ENCODE data around the gene ARHGAP19.

ARHGAP19 gene

DNA sequence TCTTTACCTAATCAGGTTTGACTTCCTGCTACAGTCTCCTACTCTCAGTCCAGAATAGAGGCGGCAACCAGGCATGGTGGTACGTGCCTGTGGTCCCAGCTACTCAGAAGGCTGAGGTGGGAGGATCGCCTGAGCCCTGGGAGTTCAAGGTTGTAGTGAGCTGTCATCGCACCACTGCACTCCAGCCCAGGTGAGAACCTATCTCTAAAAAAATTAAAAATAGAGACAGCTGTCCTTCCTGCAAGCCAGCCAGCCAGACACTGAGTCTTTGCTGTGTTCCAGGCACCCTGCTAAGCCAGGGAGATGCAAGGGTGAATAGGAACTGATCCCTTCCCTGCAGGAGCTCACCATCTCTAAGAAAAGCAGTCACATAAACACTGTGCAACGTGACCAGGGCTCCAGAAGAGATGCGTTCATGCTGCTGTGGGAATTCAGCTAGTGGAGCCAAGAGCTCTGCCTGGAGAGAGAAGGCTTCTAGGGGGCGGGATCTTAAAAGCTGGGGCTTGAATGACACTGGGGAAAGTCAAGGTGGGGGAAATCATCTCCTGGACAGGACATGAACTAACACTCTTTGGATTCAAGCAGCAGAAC lies 84.6 kb downstream of the ARHGAP19 start:
- Histone ChIP-seq H3K27me3 (ENCODE audit: insufficient read depth, low read length) (peaks cover 45% of the 10 kb centered on the region), H3K36me3 (ENCODE audit: insufficient read depth, low read length) (no peaks in the 10 kb centered on the region), H3K27ac (ENCODE audit: low read depth, low read length) (no peak overlapping the region), H3K4me3 (ENCODE audit: low read depth, low read length) (no peak overlapping the region), H3K4me1 (ENCODE audit: control insufficient read depth, insufficient read depth, low read length, unreplicated experiment) (no peaks in the 10 kb centered on the region), H3K79me2 (ENCODE audit: control insufficient read depth, insufficient read depth, low read length, unreplicated experiment) (no peaks in the 10 kb centered on the region), H2AFZ (ENCODE audit: low read length, unreplicated experiment) (no peak overlapping the region)

DNA sequence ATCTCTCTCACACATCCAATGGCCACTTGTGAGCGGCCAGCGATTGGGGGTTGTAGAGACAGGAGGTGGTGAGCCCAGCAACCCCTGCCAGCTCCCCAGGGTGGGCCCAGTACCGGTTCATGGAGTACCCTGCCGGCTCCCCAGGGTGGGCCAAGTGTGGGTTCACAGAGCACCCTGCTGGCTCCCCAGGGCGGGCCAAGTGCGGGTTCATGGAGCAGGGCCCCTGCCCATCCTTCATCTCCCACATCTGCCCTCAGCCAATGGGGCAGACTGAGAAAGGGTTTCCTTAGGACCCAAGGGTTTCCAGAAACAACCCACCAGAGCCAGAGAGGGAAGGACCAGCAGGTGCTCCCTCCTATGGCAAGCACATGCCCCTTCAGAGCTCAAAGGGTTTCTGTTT lies 85.3 kb downstream of the ARHGAP19 start:
- H3K79me2 ChIP-seq (ENCODE audit: control insufficient read depth, insufficient read depth, low read length, unreplicated experiment) = no peaks in the 10 kb centered on the region
- no peak overlapping the region for H2AFZ ChIP-seq (ENCODE audit: low read length, unreplicated experiment)
- no peak overlapping the region for H3K4me3 ChIP-seq (ENCODE audit: low read depth, low read length)
- H3K4me1 ChIP-seq (ENCODE audit: control insufficient read depth, insufficient read depth, low read length, unreplicated experiment) = no peaks in the 10 kb centered on the region
- H3K27me3 ChIP-seq (ENCODE audit: insufficient read depth, low read length) = peaks cover 48% of the 10 kb centered on the region
- H3K27ac ChIP-seq (ENCODE audit: low read depth, low read length) = no peak overlapping the region
- H3K36me3 ChIP-seq (ENCODE audit: insufficient read depth, low read length) = no peaks in the 10 kb centered on the region

DNA sequence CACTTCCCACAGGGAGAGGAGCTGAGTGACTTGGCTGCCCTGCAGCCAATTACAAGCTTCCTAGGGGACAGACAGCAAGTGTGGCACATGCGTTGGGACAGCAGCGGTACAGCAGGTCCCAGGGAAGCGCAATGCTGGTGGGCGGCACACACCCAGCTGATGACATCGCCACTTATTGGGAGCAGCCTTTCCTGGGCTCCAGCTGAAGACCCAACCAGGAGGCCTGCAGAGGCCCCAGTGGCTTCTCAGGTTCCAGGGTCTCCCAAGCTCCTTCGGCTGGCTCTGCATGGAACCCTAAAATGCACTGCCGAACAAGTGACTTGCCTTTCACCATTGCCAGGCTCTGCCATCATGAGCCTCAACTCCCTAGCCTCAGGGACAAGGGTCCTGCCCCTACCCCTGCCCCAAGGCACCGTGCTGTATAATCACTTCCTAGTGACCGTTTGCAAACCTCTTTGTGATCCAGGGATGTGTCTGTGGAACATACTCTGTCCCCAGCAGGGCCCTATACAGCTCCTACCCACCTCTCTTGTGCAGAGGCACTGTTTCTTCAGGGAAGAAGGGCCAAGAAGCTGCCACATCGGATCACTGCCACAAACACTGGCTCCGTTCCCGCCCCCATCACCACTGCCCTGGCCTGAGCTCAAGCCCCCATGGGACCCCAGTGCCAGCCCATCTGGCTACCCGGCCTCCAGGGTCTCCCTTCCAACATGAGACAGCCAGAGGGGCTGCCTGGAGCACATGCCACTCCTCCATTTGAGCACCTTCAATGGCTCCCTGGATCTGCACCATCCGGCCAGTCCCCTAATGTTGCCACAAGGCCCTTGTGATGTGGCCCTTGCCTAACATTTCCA lies 87.4 kb downstream of the ARHGAP19 start:
- H3K27ac ChIP-seq (ENCODE audit: low read depth, low read length) = no peak overlapping the region
- H2AFZ ChIP-seq (ENCODE audit: low read length, unreplicated experiment) = no peak overlapping the region
- H3K27me3 ChIP-seq (ENCODE audit: insufficient read depth, low read length) = peaks cover 48% of the 10 kb centered on the region
- H3K4me3 ChIP-seq (ENCODE audit: low read depth, low read length) = no peak overlapping the region
- H3K36me3 ChIP-seq (ENCODE audit: insufficient read depth, low read length) = no peaks in the 10 kb centered on the region
- no peaks in the 10 kb centered on the region for H3K4me1 ChIP-seq (ENCODE audit: control insufficient read depth, insufficient read depth, low read length, unreplicated experiment)
- H3K79me2 ChIP-seq (ENCODE audit: control insufficient read depth, insufficient read depth, low read length, unreplicated experiment) = no peaks in the 10 kb centered on the region

DNA sequence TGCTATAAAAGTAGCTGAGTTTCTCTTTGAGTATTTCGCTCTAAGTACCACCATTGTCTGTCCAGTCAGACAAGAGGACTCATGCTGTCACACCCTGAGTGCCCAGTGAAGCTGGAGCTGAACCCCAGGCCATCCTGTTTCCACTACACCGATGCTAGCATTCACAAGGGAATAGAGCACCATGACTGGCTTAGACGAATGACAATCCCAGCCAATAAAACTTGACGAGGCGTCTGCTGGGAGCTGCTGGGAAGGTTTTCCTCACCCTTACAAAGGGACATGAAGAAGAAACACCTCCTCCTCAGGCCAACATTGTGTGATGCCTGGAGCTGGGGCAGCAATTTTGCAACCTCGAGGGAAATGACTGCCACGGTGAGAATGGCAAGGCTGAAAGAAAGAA lies 89.2 kb downstream of the ARHGAP19 start:
- Histone ChIP-seq H3K4me1 (ENCODE audit: control insufficient read depth, insufficient read depth, low read length, unreplicated experiment) (no peaks in the 10 kb centered on the region), H3K36me3 (ENCODE audit: insufficient read depth, low read length) (no peaks in the 10 kb centered on the region)

DNA sequence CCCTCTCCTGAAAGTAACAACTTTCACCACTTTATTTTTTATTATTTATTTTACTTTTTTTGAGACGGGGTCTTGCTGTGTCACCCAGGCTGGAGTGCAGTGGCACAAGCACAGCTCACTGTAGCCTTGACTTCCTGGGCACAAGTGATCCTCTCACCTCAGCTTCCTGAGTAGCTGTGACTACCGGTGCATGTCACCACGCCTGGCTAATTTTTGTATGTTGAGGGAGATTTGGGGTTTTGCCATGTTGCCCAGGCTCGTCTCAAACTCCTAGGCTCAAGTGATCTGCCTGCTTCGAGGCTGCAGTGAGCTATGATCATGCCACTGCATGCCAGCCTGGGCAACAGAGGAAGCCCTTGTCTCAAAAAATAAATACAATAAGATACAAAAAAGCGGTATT lies 91.8 kb downstream of the ARHGAP19 start:
- Histone ChIP-seq H3K79me2 (ENCODE audit: control insufficient read depth, insufficient read depth, low read length, unreplicated experiment) (no peaks in the 10 kb centered on the region), H3K27ac (ENCODE audit: low read depth, low read length) (no peak overlapping the region), H3K27me3 (ENCODE audit: insufficient read depth, low read length) (peaks cover 55% of the 10 kb centered on the region), H3K4me1 (ENCODE audit: control insufficient read depth, insufficient read depth, low read length, unreplicated experiment) (no peaks in the 10 kb centered on the region), H3K4me3 (ENCODE audit: low read depth, low read length) (no peak overlapping the region), H2AFZ (ENCODE audit: low read length, unreplicated experiment) (no peak overlapping the region), H3K36me3 (ENCODE audit: insufficient read depth, low read length) (no peaks in the 10 kb centered on the region)

More for the DNA sequence above, 89.2 kb downstream of the ARHGAP19 start:
- Histone ChIP-seq H3K79me2 (ENCODE audit: control insufficient read depth, insufficient read depth, low read length, unreplicated experiment) (no peaks in the 10 kb centered on the region), H3K27me3 (ENCODE audit: insufficient read depth, low read length) (peaks cover 54% of the 10 kb centered on the region), H3K27ac (ENCODE audit: low read depth, low read length) (no peak overlapping the region), H2AFZ (ENCODE audit: low read length, unreplicated experiment) (no peak overlapping the region), H3K4me3 (ENCODE audit: low read depth, low read length) (no peak overlapping the region)

DNA sequence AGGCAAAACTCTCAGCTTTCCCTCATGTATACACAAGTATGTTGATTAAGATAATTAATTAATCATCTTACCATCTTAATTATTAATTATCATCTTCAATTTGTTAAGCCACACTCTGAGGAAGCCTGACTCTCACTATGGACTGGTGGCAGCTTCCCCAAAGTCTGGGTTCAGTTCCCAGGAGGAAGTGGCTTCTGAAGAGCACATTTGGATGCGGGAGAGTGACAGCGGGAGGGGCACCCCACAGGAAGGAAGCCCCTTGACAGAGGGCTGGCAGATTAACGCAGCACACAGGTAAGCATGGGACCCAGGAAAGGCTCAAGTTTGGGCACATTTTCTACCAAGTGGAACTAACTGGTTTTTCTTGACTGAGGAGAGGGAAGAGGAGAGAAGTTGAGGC lies 93.3 kb downstream of the ARHGAP19 start:
- no peak overlapping the region for H3K4me3 ChIP-seq (ENCODE audit: low read depth, low read length)
- no peak overlapping the region for H2AFZ ChIP-seq (ENCODE audit: low read length, unreplicated experiment)
- H3K27ac ChIP-seq (ENCODE audit: low read depth, low read length) = no peak overlapping the region

DNA sequence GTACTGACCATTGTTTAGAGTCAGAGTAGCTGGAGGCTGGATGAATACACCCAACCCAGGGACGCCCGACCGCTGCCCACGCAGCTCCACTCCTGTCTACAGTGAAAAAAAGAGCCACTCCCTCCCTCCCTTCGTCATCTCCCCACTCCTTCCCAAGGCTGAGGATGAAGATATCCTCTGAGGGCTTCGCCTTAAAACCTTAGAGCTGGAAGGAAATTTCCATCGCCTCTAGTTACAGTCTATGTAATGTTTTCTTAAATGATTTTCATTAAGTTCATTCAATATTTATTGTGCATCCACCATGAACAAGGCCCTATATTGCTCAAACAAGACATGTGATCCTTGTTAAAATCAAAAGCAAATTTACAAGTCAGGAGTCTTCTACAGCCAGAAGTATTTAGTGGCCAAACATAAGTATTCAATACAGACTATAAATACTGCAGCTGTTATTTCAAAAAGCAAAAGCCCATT lies 95.4 kb downstream of the ARHGAP19 start:
- Histone ChIP-seq H3K27ac (ENCODE audit: low read depth, low read length) (no peak overlapping the region), H3K79me2 (ENCODE audit: control insufficient read depth, insufficient read depth, low read length, unreplicated experiment) (no peaks in the 10 kb centered on the region), H2AFZ (ENCODE audit: low read length, unreplicated experiment) (no peak overlapping the region), H3K36me3 (ENCODE audit: insufficient read depth, low read length) (no peaks in the 10 kb centered on the region), H3K4me1 (ENCODE audit: control insufficient read depth, insufficient read depth, low read length, unreplicated experiment) (no peaks in the 10 kb centered on the region), H3K27me3 (ENCODE audit: insufficient read depth, low read length) (peaks cover 55% of the 10 kb centered on the region), H3K4me3 (ENCODE audit: low read depth, low read length) (no peak overlapping the region)

More for the DNA sequence above, 93.3 kb downstream of the ARHGAP19 start:
- Histone ChIP-seq H3K36me3 (ENCODE audit: insufficient read depth, low read length) (no peaks in the 10 kb centered on the region), H3K27me3 (ENCODE audit: insufficient read depth, low read length) (peaks cover 56% of the 10 kb centered on the region), H3K79me2 (ENCODE audit: control insufficient read depth, insufficient read depth, low read length, unreplicated experiment) (no peaks in the 10 kb centered on the region), H3K4me1 (ENCODE audit: control insufficient read depth, insufficient read depth, low read length, unreplicated experiment) (no peaks in the 10 kb centered on the region)

DNA sequence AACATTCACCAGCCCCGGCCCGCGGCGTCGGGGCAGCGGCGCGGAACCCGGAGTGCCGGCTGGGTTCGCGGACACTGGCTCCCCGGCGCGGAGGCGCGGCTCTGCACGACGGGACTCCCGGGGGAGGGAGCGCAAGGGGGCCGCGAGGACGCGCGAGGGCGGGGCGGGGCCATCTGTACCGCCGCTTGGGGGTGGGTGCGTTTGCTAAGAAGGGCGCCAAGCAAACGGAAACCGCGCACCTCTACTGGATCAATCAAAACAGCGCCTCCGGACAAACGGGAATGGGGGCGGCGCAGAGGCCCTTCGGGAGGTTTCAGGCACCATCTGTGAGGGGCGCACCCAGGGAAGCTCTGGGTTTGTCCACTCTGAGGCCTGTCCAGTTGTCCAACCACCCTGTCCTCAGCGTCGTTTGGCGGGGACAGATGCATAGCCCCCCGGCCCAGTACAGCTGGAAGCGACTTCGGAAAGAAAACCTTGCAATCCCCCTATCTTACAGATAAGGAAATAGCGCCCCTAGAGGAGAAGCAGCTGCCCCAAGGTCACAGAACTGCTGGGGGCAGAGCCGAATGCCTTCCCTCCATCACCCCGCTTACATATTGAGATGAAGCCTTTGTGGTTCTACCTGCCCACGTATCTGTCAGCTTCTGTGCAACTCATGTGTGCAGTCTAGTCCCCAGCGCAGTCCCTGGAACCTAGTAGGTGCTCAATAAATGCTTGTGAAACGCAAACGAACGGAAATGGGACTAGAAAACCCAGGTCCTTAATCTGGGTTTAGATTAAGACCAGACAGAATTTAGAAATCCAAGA lies 96.0 kb downstream of the ARHGAP19 start:
- peak overlapping the region; percentile 55 for H2AFZ ChIP-seq (ENCODE audit: low read length, unreplicated experiment)

DNA sequence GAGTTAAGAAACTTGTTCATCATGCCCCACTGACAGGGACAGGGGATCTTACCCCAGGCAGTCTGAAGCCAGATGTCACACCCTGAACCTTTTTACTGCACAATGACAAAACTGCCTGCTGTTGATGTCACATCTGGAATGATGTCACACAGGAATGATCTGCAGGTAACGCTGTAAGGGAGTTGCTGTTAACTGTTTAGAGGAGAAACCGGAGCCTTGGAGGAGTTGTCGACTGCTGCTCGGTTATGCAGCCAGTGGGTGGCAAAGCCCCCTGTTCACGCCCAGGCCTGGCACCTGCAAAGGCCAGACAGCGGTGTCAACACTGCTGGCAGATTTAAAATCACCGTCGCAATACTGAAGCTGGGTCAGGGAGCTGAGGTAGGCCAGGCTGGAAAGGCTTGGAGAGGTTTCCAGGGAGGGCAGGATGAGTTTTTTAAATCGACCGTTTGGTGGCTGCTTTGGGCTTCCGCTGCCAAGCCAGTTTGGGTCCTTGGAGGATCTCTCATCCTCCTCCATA lies 96.7 kb downstream of the ARHGAP19 start:
- peak overlapping the region; percentile 74 for H3K4me3 ChIP-seq (ENCODE audit: low read depth, low read length)
- H3K36me3 ChIP-seq (ENCODE audit: insufficient read depth, low read length) = no peaks in the 10 kb centered on the region
- H3K4me1 ChIP-seq (ENCODE audit: control insufficient read depth, insufficient read depth, low read length, unreplicated experiment) = no peaks in the 10 kb centered on the region
- no peaks in the 10 kb centered on the region for H3K79me2 ChIP-seq (ENCODE audit: control insufficient read depth, insufficient read depth, low read length, unreplicated experiment)
- peak overlapping the region; percentile 55 for H2AFZ ChIP-seq (ENCODE audit: low read length, unreplicated experiment)
- H3K27me3 ChIP-seq (ENCODE audit: insufficient read depth, low read length) = peaks cover 66% of the 10 kb centered on the region
- no peak overlapping the region for H3K27ac ChIP-seq (ENCODE audit: low read depth, low read length)

More for the DNA sequence above, 96.0 kb downstream of the ARHGAP19 start:
- Histone ChIP-seq H3K36me3 (ENCODE audit: insufficient read depth, low read length) (no peaks in the 10 kb centered on the region), H3K79me2 (ENCODE audit: control insufficient read depth, insufficient read depth, low read length, unreplicated experiment) (no peaks in the 10 kb centered on the region), H3K27me3 (ENCODE audit: insufficient read depth, low read length) (peaks cover 61% of the 10 kb centered on the region), H3K27ac (ENCODE audit: low read depth, low read length) (no peak overlapping the region), H3K4me1 (ENCODE audit: control insufficient read depth, insufficient read depth, low read length, unreplicated experiment) (no peaks in the 10 kb centered on the region), H3K4me3 (ENCODE audit: low read depth, low read length) (peak overlapping the region; percentile 74)

DNA sequence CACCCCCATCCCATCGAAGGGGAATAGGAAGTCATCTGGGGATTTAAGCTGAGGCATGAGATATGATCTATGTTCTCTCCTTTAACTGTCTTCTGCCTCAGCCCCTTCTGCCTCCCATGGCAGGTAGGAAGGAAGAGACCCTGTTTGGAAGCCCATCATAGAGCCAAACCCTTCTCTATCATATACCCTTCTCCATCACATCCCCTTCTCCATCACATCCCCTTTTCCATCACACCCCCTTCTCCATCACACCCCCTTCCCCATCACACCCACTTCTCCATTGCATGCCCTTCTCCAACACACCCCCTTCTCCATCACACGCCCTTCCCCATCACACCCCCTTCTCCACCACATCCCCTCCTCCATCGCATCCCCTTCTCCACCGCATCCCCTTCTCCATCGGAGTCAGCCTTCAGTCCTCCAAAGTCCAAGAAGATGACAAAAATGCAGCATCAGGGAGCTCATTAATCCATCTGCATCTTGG lies 99.4 kb downstream of the ARHGAP19 start:
- Histone ChIP-seq H3K27me3 (ENCODE audit: insufficient read depth, low read length) (peaks cover 70% of the 10 kb centered on the region), H2AFZ (ENCODE audit: low read length, unreplicated experiment) (no peak overlapping the region), H3K79me2 (ENCODE audit: control insufficient read depth, insufficient read depth, low read length, unreplicated experiment) (no peaks in the 10 kb centered on the region), H3K36me3 (ENCODE audit: insufficient read depth, low read length) (no peaks in the 10 kb centered on the region), H3K4me3 (ENCODE audit: low read depth, low read length) (no peak overlapping the region), H3K4me1 (ENCODE audit: control insufficient read depth, insufficient read depth, low read length, unreplicated experiment) (no peaks in the 10 kb centered on the region), H3K27ac (ENCODE audit: low read depth, low read length) (no peak overlapping the region)
